A549 treated with Hydrocortisone at 1 μM for 4 hours (cell line): ENCODE measurements around the gene KRTAP13-3. TPM values are rescaled to one million over a fixed set of nuclear protein-coding genes. Genes with fewer than 3 reads are reported as not detected.

Source experiments
- total RNA-seq: library from RNA; stranded (reverse); fragments of 200-300 nt; extraction: Qiagen RNA extraction; gene quantifications from 5 replicates; pipeline ENCODE4 v1.2.3, GENCODE V29; 2022

The KRTAP13-3 gene
- total RNA-seq = not detected in 5 replicates

GRCh38 chr21:30425826-30426225 lies at the start of gene KRTAP13-3:
Gene KRTAP13-3 (minus strand): TSS chr21:30425926. CDS start chr21:30425912, 14 bp downstream.

GRCh38 chr21:30439975-30440374 lies 14.2 kb upstream of the KRTAP13-3 start, which contains the start of gene KRTAP15-1:
Gene KRTAP15-1 (plus strand): TSS chr21:30440275. CDS start chr21:30440328, 53 bp downstream.

GRCh38 chr21:30430170-30430655 lies 4.5 kb upstream of the KRTAP13-3 start, which contains the start of gene KRTAP13-4:
Gene KRTAP13-4 (plus strand): TSS chr21:30430220. CDS start chr21:30430276, 56 bp downstream.

GRCh38 chr21:30395731-30396130 lies 30.0 kb downstream of the KRTAP13-3 start, which contains the start of gene KRTAP13-1:
Gene KRTAP13-1 (plus strand): TSS chr21:30396031. CDS start chr21:30396087, 56 bp downstream.

Other genes starting within 250 kb of the KRTAP13-3 start
- gene CLDN8, start 209.8 kb downstream of the KRTAP13-3 start, total RNA-seq = not detected in 5 replicates
- not detected in 5 replicates for gene KRTAP24-1, start 143.0 kb downstream of the KRTAP13-3 start, total RNA-seq
- not detected in 5 replicates for gene KRTAP25-1, start 136.4 kb downstream of the KRTAP13-3 start, total RNA-seq
- not detected in 5 replicates for gene KRTAP26-1, start 105.6 kb downstream of the KRTAP13-3 start, total RNA-seq
- not detected in 5 replicates for gene KRTAP27-1, start 88.2 kb downstream of the KRTAP13-3 start, total RNA-seq
- gene KRTAP23-1, start 77.3 kb downstream of the KRTAP13-3 start, total RNA-seq = not detected in 5 replicates
- gene KRTAP13-2, start 53.7 kb downstream of the KRTAP13-3 start, total RNA-seq = not detected in 5 replicates
- not detected in 5 replicates for gene KRTAP13-1, start 29.9 kb downstream of the KRTAP13-3 start, total RNA-seq
- not detected in 5 replicates for gene KRTAP13-4, start 4.3 kb upstream of the KRTAP13-3 start, total RNA-seq
- gene KRTAP15-1, start 14.3 kb upstream of the KRTAP13-3 start, total RNA-seq = not detected in 5 replicates
- gene KRTAP19-1, start 54.4 kb upstream of the KRTAP13-3 start, total RNA-seq = not detected in 5 replicates
- not detected in 5 replicates for gene KRTAP19-2, start 61.5 kb upstream of the KRTAP13-3 start, total RNA-seq
- not detected in 5 replicates for gene KRTAP19-3, start 66.1 kb upstream of the KRTAP13-3 start, total RNA-seq
- gene KRTAP19-4, start 71.2 kb upstream of the KRTAP13-3 start, total RNA-seq = not detected in 5 replicates
- not detected in 5 replicates for gene KRTAP19-5, start 76.2 kb upstream of the KRTAP13-3 start, total RNA-seq
- gene KRTAP19-6, start 115.9 kb upstream of the KRTAP13-3 start, total RNA-seq = not detected in 5 replicates
- gene KRTAP19-7, start 135.4 kb upstream of the KRTAP13-3 start, total RNA-seq = not detected in 5 replicates
- gene KRTAP22-2, start 164.5 kb upstream of the KRTAP13-3 start, total RNA-seq = not detected in 5 replicates
- gene KRTAP6-3, start 166.5 kb upstream of the KRTAP13-3 start, total RNA-seq = not detected in 5 replicates
- not detected in 5 replicates for gene KRTAP6-2, start 173.0 kb upstream of the KRTAP13-3 start, total RNA-seq
- gene KRTAP22-1, start 175.2 kb upstream of the KRTAP13-3 start, total RNA-seq = not detected in 5 replicates
- not detected in 5 replicates for gene KRTAP6-1, start 188.0 kb upstream of the KRTAP13-3 start, total RNA-seq
- gene KRTAP20-1, start 190.5 kb upstream of the KRTAP13-3 start, total RNA-seq = not detected in 5 replicates
- gene KRTAP20-4, start 194.7 kb upstream of the KRTAP13-3 start, total RNA-seq = not detected in 5 replicates
- not detected in 5 replicates for gene KRTAP20-2, start 209.3 kb upstream of the KRTAP13-3 start, total RNA-seq
- not detected in 5 replicates for gene KRTAP20-3, start 216.9 kb upstream of the KRTAP13-3 start, total RNA-seq